Prostate gland (tissue), 2 donors: Measurements from ENCODE around the gene GRM8. TPM values are rescaled to one million over a fixed set of nuclear protein-coding genes. Genes with fewer than 3 reads are reported as not detected.

Source experiments
- DNase-seq: peaks from one replicate; pipeline ENCODE4 v3.0.0-alpha.2; 2019; ENCODE audit warnings: low spot score
- H3K27ac ChIP-seq, 2 donors: fragments of 200-600 bp; sonication (generic); 2 replicates each; pipeline ENCODE4 v1.5.1; 2017 to 2019
- H3K27me3 ChIP-seq: fragments of 200-600 bp; sonication (generic); replicated peaks from 2 replicates; pipeline ENCODE4 v1.5.1; 2019; ENCODE audit not compliant: insufficient read depth
- H3K36me3 ChIP-seq, 2 donors: fragments of 200-600 bp; sonication (generic); 1 replicate in 1 of 2; 2 replicates in 1 of 2; pipeline versions ENCODE4 v1.5.1 to v1.8.1; 2017 to 2019
- H3K4me1 ChIP-seq: fragments of 200-600 bp; sonication (generic); replicated peaks from 2 replicates; pipeline ENCODE4 v1.5.1; 2019
- H3K4me3 ChIP-seq, 2 donors: fragments of 200-600 bp; sonication (generic); 2 replicates each; pipeline ENCODE4 v1.5.1; 2017 to 2019
- H3K9me3 ChIP-seq: fragments of 200-600 bp; sonication (generic); 2 replicates; pipeline ENCODE4 v1.5.1; 2017
- CTCF ChIP-seq, 4 experiments: fragments of 200-600 bp in 2 of 4; fragments of 450-650 bp in 2 of 4; sonication (generic) in 2 of 4; IDR thresholded peaks; 1 replicate in 3 of 4; 2 replicates in 1 of 4; pipeline ENCODE4 v1.5.1; 2016 to 2019; ENCODE audit warnings: antibody characterized with exemption in 4 of 4, mild to moderate bottlenecking in 2 of 4, moderate library complexity in 2 of 4
- POLR2A ChIP-seq: fragments of 450-650 bp; IDR thresholded peaks from one replicate; pipeline ENCODE4 v1.6.1; 2016; ENCODE audit warnings: antibody characterized with exemption, mild to moderate bottlenecking
- POLR2AphosphoS5 ChIP-seq: sonication (generic); formaldehyde crosslinking; IDR thresholded peaks from one replicate; pipeline ENCODE4 v1.6.1; 2017; ENCODE audit warnings: antibody characterized with exemption
- WGBS: methylation state at CpG from one replicate; pipeline ENCODE4 v1.1.5; 2018; 5-methylcytosine and 5-hydroxymethylcytosine counted together
- intact Hi-C: fragments of 100-400 bp; cut with DNase I; formaldehyde crosslinking; loops from one replicate; pipeline ENCODE4 v1.14.2; 2022
- total RNA-seq, 2 donors: library from RNA; depleted of rRNA; stranded (reverse); fragments of >200 nt; gene quantifications; one replicate each; pipeline ENCODE4 v1.1.0, GENCODE V29; 2016

Gene GRM8
- total RNA-seq, 2 donors from 2014 or later, result 1.3 to 3.7 TPM

- no peaks in the 10 kb centered on the region for H3K9me3 ChIP-seq
- H3K27ac ChIP-seq, result no peak overlapping the region
- H3K27me3 ChIP-seq, result no peaks in the 10 kb centered on the region
- 91% methylated on average over 3 of the region's 3 CpGs for WGBS
- H3K36me3 ChIP-seq, result no peaks in the 10 kb centered on the region
- no peak overlapping the region for H3K4me3 ChIP-seq
- DNase-seq, result no peak
- intact Hi-C loops, result no loop called here
- TF ChIP-seq POLR2AphosphoS5 (no peak), CTCF (IDR thresholded peaks at IDR 0.05) (no peak), POLR2A (no peak)
- no peaks in the 10 kb centered on the region for H3K4me1 ChIP-seq
Measured at GRCh38 chr7:126820925-126821324, 431.8 kb downstream of the GRM8 start.

GRCh38 chr7:126819197-126819484 lies 433.6 kb downstream of the GRM8 start:
- H3K27me3 ChIP-seq, result no peaks in the 10 kb centered on the region
- WGBS, result 77% methylated on average over 5 of the region's 5 CpGs
- H3K9me3 ChIP-seq, result no peaks in the 10 kb centered on the region
- no peak for DNase-seq
- no peak overlapping the region for H3K4me3 ChIP-seq
- H3K27ac ChIP-seq, result no peak overlapping the region
- H3K4me1 ChIP-seq, result no peaks in the 10 kb centered on the region
- intact Hi-C loops, result no loop called here
- H3K36me3 ChIP-seq, result no peaks in the 10 kb centered on the region
- TF ChIP-seq POLR2AphosphoS5 (no peak), POLR2A (no peak), CTCF (IDR thresholded peaks at IDR 0.05) (no peak)

- WGBS, result 62% methylated on average over 3 of the region's 3 CpGs
- Histone ChIP-seq H3K27ac (no peak overlapping the region), H3K4me3 (no peak overlapping the region), H3K9me3 (no peaks in the 10 kb centered on the region), H3K27me3 (no peaks in the 10 kb centered on the region), H3K36me3 (no peaks in the 10 kb centered on the region), H3K4me1 (no peaks in the 10 kb centered on the region)
- intact Hi-C loops, result no loop called here
- TF ChIP-seq POLR2AphosphoS5 (no peak), POLR2A (no peak), CTCF (IDR thresholded peaks at IDR 0.05) (no peak)
- DNase-seq, result no peak
Measured at GRCh38 chr7:126818393-126819196, 434.1 kb downstream of the GRM8 start.

GRCh38 chr7:126809188-126809587 lies 443.6 kb downstream of the GRM8 start:
- TF ChIP-seq CTCF (IDR thresholded peaks at IDR 0.05), result no peak
- no peak for TF ChIP-seq POLR2A
- TF ChIP-seq POLR2AphosphoS5, result no peak
- no peaks in the 10 kb centered on the region for H3K27me3 ChIP-seq
- intact Hi-C loops, result no loop called here

GRCh38 chr7:126806614-126807013 lies 446.1 kb downstream of the GRM8 start:
- intact Hi-C loops, result no loop called here
- no peaks in the 10 kb centered on the region for H3K36me3 ChIP-seq
- H3K4me1 ChIP-seq, result no peaks in the 10 kb centered on the region
- no peak overlapping the region for H3K4me3 ChIP-seq
- H3K9me3 ChIP-seq, result no peaks in the 10 kb centered on the region
- DNase-seq, result no peak
- no peak overlapping the region for H3K27ac ChIP-seq
- TF ChIP-seq POLR2AphosphoS5 (no peak), POLR2A (no peak), CTCF (IDR thresholded peaks at IDR 0.05) (no peak)
- WGBS, result 98% methylated on average over 31 of the region's 31 CpGs
- H3K27me3 ChIP-seq, result no peaks in the 10 kb centered on the region

More at GRCh38 chr7:126809188-126809587, 443.6 kb downstream of the GRM8 start:
- no peaks in the 10 kb centered on the region for H3K36me3 ChIP-seq
- no peaks in the 10 kb centered on the region for H3K4me1 ChIP-seq
- no peak overlapping the region for H3K4me3 ChIP-seq
- no peaks in the 10 kb centered on the region for H3K9me3 ChIP-seq
- no peak for DNase-seq
- H3K27ac ChIP-seq, result no peak overlapping the region
- WGBS, result 79% methylated on average over 1 of the region's 1 CpG
